MM.1S (cell line): ENCODE measurements around the gene TPSD1.
"Not testable (repeated sequence)": the region's sequence is repeated elsewhere in the genome, so short reads cannot be mapped to it uniquely, and the experiment has no call there.

ENCODE experiments used
- DNase-seq: peaks from one replicate; pipeline ENCODE4 v3.0.0-alpha.2; 2015
- H2AFZ ChIP-seq: fragments of 300-600 bp; sonication (generic); 2 replicates; pipeline ENCODE4 v1.6.0; 2016; ENCODE audit warnings: antibody characterized with exemption, low read length
- H3F3A ChIP-seq: fragments of 300-600 bp; sonication (generic); 2 replicates; pipeline ENCODE4 v1.6.1; 2016; ENCODE audit warnings: mild to moderate bottlenecking, antibody characterized with exemption, low read length, moderate library complexity, mixed read lengths; ENCODE audit not compliant: insufficient read depth
- H3K27ac ChIP-seq: fragments of 300-600 bp; sonication (generic); 2 replicates; pipeline ENCODE4 v1.5.1; 2016; ENCODE audit warnings: mild to moderate bottlenecking, low read length
- H3K27me3 ChIP-seq: fragments of 300-600 bp; sonication (generic); replicated peaks from 2 replicates; pipeline ENCODE4 v1.6.0; 2016; ENCODE audit warnings: low read length; ENCODE audit not compliant: insufficient read depth
- H3K36me3 ChIP-seq: fragments of 300-600 bp; sonication (generic); replicated peaks from 2 replicates; pipeline ENCODE4 v1.6.1; 2016; ENCODE audit warnings: mild to moderate bottlenecking, low read length, mixed read lengths; ENCODE audit not compliant: insufficient read depth
- H3K4me1 ChIP-seq: fragments of 300-600 bp; sonication (generic); 2 replicates; pipeline ENCODE4 v1.6.1; 2016; ENCODE audit warnings: low read length, mixed read lengths
- H3K4me2 ChIP-seq: fragments of 300-600 bp; sonication (generic); 2 replicates; pipeline ENCODE4 v1.6.0; 2016; ENCODE audit warnings: low read depth, low read length
- H3K4me3 ChIP-seq: fragments of 300-600 bp; sonication (generic); 2 replicates; pipeline ENCODE4 v1.5.1; 2016; ENCODE audit warnings: low read length, mixed read lengths
- H3K79me2 ChIP-seq: fragments of 300-600 bp; sonication (generic); 2 replicates; pipeline ENCODE4 v1.6.1; 2016; ENCODE audit warnings: mixed run types, low read length, mixed read lengths
- H3K9ac ChIP-seq: fragments of 300-600 bp; sonication (generic); 2 replicates; pipeline ENCODE4 v1.6.1; 2016; ENCODE audit warnings: low read length, mixed read lengths
- H3K9me2 ChIP-seq: fragments of 300-600 bp; sonication (generic); replicated peaks from 2 replicates; pipeline ENCODE4 v1.6.1; 2016; ENCODE audit warnings: mild to moderate bottlenecking, low read length, mixed read lengths; ENCODE audit not compliant: insufficient read depth
- H3K9me3 ChIP-seq: fragments of 300-600 bp; sonication (generic); replicated peaks from 2 replicates; pipeline ENCODE4 v1.6.1; 2016; ENCODE audit warnings: mild to moderate bottlenecking, low read length, mixed read lengths; ENCODE audit not compliant: insufficient read depth
- H4K20me1 ChIP-seq: fragments of 300-600 bp; sonication (generic); 2 replicates; pipeline ENCODE4 v1.6.1; 2016; ENCODE audit warnings: mild to moderate bottlenecking, low read length, moderate library complexity, mixed read lengths; ENCODE audit not compliant: insufficient read depth
- CTCF ChIP-seq: fragments of 300-600 bp; sonication (generic); IDR thresholded peaks from 2 replicates; pipeline ENCODE4 v1.5.1; 2016; ENCODE audit warnings: antibody characterized with exemption, low read length, mixed read lengths
- EZH2 ChIP-seq: fragments of 300-600 bp; sonication (generic); optimal IDR thresholded peaks from 2 replicates; pipeline ENCODE3; 2017; ENCODE audit warnings: low read depth, mild to moderate bottlenecking, antibody characterized with exemption, low read length, mixed read lengths
- EZH2phosphoT487 ChIP-seq: fragments of 300-600 bp; sonication (generic); IDR thresholded peaks from 2 replicates; pipeline ENCODE4 v1.6.1; 2018; ENCODE audit warnings: antibody characterized with exemption, low read length

Gene TPSD1

DNA sequence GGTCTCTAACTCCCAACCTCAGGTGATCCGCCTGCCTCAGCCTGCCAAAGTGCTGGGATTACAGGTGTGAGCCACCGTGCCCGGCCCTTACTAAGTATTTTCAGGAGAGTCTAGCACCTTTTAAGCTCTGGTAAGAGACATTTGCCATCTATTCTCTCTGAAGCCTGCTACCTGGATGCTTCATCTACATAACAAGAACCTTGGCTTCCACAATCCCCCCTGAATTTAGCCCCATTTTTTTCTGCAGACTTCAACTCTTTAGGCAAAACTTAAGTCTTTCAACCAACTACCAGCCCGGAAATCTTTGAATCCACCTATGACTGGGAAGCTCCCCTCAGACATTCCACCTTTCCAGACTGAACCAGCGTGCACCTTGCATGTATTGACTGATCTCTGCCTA, 39.6 kb downstream of the TPSD1 start:
- Histone ChIP-seq H3K9ac (no peak overlapping the region), H3F3A (peaks cover 12% of the 10 kb centered on the region), H4K20me1 (no peaks in the 10 kb centered on the region), H3K4me1 (peaks cover 16% of the 10 kb centered on the region), H3K9me2 (no peaks in the 10 kb centered on the region), H2AFZ (no peak overlapping the region), H3K27me3 (no peaks in the 10 kb centered on the region), H3K4me2 (no peak overlapping the region), H3K27ac (no peak overlapping the region), H3K79me2 (no peaks in the 10 kb centered on the region), H3K4me3 (no peak overlapping the region), H3K36me3 (no peaks in the 10 kb centered on the region), H3K9me3 (no peaks in the 10 kb centered on the region)
- no peak for DNase-seq
- no peak for TF ChIP-seq EZH2
- no peak for TF ChIP-seq EZH2phosphoT487
- TF ChIP-seq CTCF = no peak

- not testable (repeated sequence) for H3K27me3 ChIP-seq, H3K9me2 ChIP-seq, H4K20me1 ChIP-seq, DNase-seq, H3K4me3 ChIP-seq, H3K79me2 ChIP-seq, H3K36me3 ChIP-seq, H3K9me3 ChIP-seq
- H3K27ac ChIP-seq = peak overlapping the region; percentile 93
- H3K9ac ChIP-seq = peak overlapping the region; percentile 57; the same call in 1 of the 2 replicates
- H3K4me2 ChIP-seq = peak overlapping the region; percentile 53; the same call in 1 of the 2 replicates
- H2AFZ ChIP-seq = peak overlapping the region; percentile 61
- peaks cover 12% of the 10 kb centered on the region for H3K4me1 ChIP-seq
- peaks cover 12% of the 10 kb centered on the region for H3F3A ChIP-seq
Measured at GRCh38 chr16:1296688-1297017, 40.8 kb downstream of the TPSD1 start.

GRCh38 chr16:1297018-1297696, 41.3 kb downstream of the TPSD1 start:
- peak; percentile 76 for DNase-seq
- Histone ChIP-seq H3K79me2 (no peaks in the 10 kb centered on the region), H2AFZ (peak overlapping the region; percentile 61), H3K27me3 (no peaks in the 10 kb centered on the region), H3K9me3 (no peaks in the 10 kb centered on the region), H3K4me2 (peak overlapping the region; percentile 53), H3K27ac (peak overlapping the region; percentile 93), H3K4me1 (peaks cover 11% of the 10 kb centered on the region), H3F3A (peaks cover 12% of the 10 kb centered on the region), H3K9me2 (no peaks in the 10 kb centered on the region), H3K36me3 (no peaks in the 10 kb centered on the region), H3K4me3 (no peak overlapping the region; the same call in 1 of the 2 replicates), H4K20me1 (no peaks in the 10 kb centered on the region), H3K9ac (peak overlapping the region; percentile 57)
- TF ChIP-seq CTCF (no peak), EZH2phosphoT487 (no peak), EZH2 (no peak)

GRCh38 chr16:1298406-1298805, 42.5 kb downstream of the TPSD1 start:
- no peaks in the 10 kb centered on the region for H3K9me2 ChIP-seq
- TF ChIP-seq EZH2phosphoT487 = no peak
- no peak for TF ChIP-seq CTCF
- TF ChIP-seq EZH2 = no peak
- peaks cover 12% of the 10 kb centered on the region for H3F3A ChIP-seq
- no peaks in the 10 kb centered on the region for H4K20me1 ChIP-seq
- no peaks in the 10 kb centered on the region for H3K9me3 ChIP-seq
- no peak overlapping the region for H3K4me2 ChIP-seq
- no peaks in the 10 kb centered on the region for H3K36me3 ChIP-seq
- no peak overlapping the region for H3K4me3 ChIP-seq
- H3K4me1 ChIP-seq = peaks cover 11% of the 10 kb centered on the region
- no peak for DNase-seq
- H2AFZ ChIP-seq = no peak overlapping the region
- H3K79me2 ChIP-seq = no peaks in the 10 kb centered on the region
- no peaks in the 10 kb centered on the region for H3K27me3 ChIP-seq
- no peak overlapping the region for H3K27ac ChIP-seq
- H3K9ac ChIP-seq = no peak overlapping the region
